ENCODE measurements around the gene NSL1. TPM values are rescaled to one million over a fixed set of nuclear protein-coding genes. Genes with fewer than 3 reads are reported as not detected.

Gene NSL1
- total RNA-seq, 4 donors from 2014 or later = 28.8 to 44.7 (median 32.6) TPM

- H3K36me3 ChIP-seq = peaks cover 0 to 8% (median 0%) of the 10 kb centered on the region in 3 donors
- no peaks in the 10 kb centered on the region for H3K27me3 ChIP-seq
- no peaks in the 10 kb centered on the region for H3K9me3 ChIP-seq
- no peaks in the 10 kb centered on the region for H3K4me1 ChIP-seq
- DNase-seq (ENCODE audit: low spot score in 2 of 2) = no peak
- H3K27ac ChIP-seq = no peak overlapping the region
- 68 to 76% methylated on average over 5 of the region's 5 CpGs for WGBS, 2 donors
- TF ChIP-seq POLR2A (IDR thresholded peaks at IDR 0.05) = no peak
- no peak for TF ChIP-seq EP300 (IDR thresholded peaks at IDR 0.05)
- TF ChIP-seq CTCF (IDR thresholded peaks at IDR 0.05) = no peak
- H3K4me3 ChIP-seq = no peak overlapping the region
Observed at GRCh38 chr1:212689196-212689725, 102.3 kb downstream of the NSL1 start.

- no peak for TF ChIP-seq POLR2A (IDR thresholded peaks at IDR 0.05)
- TF ChIP-seq CTCF (IDR thresholded peaks at IDR 0.05) = no peak
- TF ChIP-seq EP300 (IDR thresholded peaks at IDR 0.05) = no peak
- DNase-seq (ENCODE audit: low spot score in 2 of 2) = no peak
- peaks cover 0 to 8% (median 0%) of the 10 kb centered on the region in 3 donors for H3K36me3 ChIP-seq
- no peak overlapping the region for H3K4me3 ChIP-seq
- no peaks in the 10 kb centered on the region for H3K27me3 ChIP-seq
- WGBS, 2 donors = 67 to 74% methylated on average over 7 of the region's 7 CpGs
- no peaks in the 10 kb centered on the region for H3K4me1 ChIP-seq
- H3K9me3 ChIP-seq = no peaks in the 10 kb centered on the region
- H3K27ac ChIP-seq = no peak overlapping the region
Observed at GRCh38 chr1:212688341-212689047, 103.1 kb downstream of the NSL1 start.

GRCh38 chr1:212687811-212688210 lies 103.8 kb downstream of the NSL1 start:
- 92 to 96% methylated on average over 2 of the region's 2 CpGs for WGBS, 2 donors
- DNase-seq (ENCODE audit: low spot score in 2 of 2) = no peak
- Histone ChIP-seq H3K27ac (no peak overlapping the region), H3K27me3 (no peaks in the 10 kb centered on the region), H3K9me3 (no peaks in the 10 kb centered on the region), H3K36me3 (peaks cover 0 to 8% (median 0%) of the 10 kb centered on the region in 3 donors), H3K4me3 (no peak overlapping the region), H3K4me1 (no peaks in the 10 kb centered on the region)
- TF ChIP-seq POLR2A (IDR thresholded peaks at IDR 0.05) (no peak), CTCF (IDR thresholded peaks at IDR 0.05) (no peak), EP300 (IDR thresholded peaks at IDR 0.05) (no peak)

GRCh38 chr1:212686591-212686990 lies 105.0 kb downstream of the NSL1 start:
- no peak for DNase-seq (ENCODE audit: low spot score in 2 of 2)
- Histone ChIP-seq H3K36me3 (peaks cover 0 to 8% (median 0%) of the 10 kb centered on the region in 3 donors), H3K4me1 (no peaks in the 10 kb centered on the region), H3K27me3 (no peaks in the 10 kb centered on the region), H3K4me3 (no peak overlapping the region), H3K9me3 (no peaks in the 10 kb centered on the region), H3K27ac (no peak overlapping the region)
- TF ChIP-seq CTCF (IDR thresholded peaks at IDR 0.05) (no peak), EP300 (IDR thresholded peaks at IDR 0.05) (no peak), POLR2A (IDR thresholded peaks at IDR 0.05) (no peak)
- 93 to 100% methylated on average over 6 to 11 of the region's 11 CpGs for WGBS, 2 donors

GRCh38 chr1:212686069-212686468 lies 105.5 kb downstream of the NSL1 start:
- Histone ChIP-seq H3K36me3 (peaks cover 0 to 8% (median 0%) of the 10 kb centered on the region in 3 donors), H3K27me3 (no peaks in the 10 kb centered on the region), H3K9me3 (no peaks in the 10 kb centered on the region), H3K27ac (no peak overlapping the region), H3K4me3 (no peak overlapping the region), H3K4me1 (no peaks in the 10 kb centered on the region)
- DNase-seq (ENCODE audit: low spot score in 2 of 2) = no peak
- 68 to 72% methylated on average over 3 of the region's 3 CpGs for WGBS, 2 donors
- TF ChIP-seq POLR2A (IDR thresholded peaks at IDR 0.05) (no peak), CTCF (IDR thresholded peaks at IDR 0.05) (no peak), EP300 (IDR thresholded peaks at IDR 0.05) (no peak)

Data from tibial nerve (tissue), 4 donors.